HG02973 (cell line): Measurements from ENCODE around the gene PLA2G3.
"Not testable (repeated sequence)": the region's sequence is repeated elsewhere in the genome, so short reads cannot be mapped to it uniquely, and the experiment has no call there.

Experiments
- ATAC-seq: cut with Tn5 transposase; IDR thresholded peaks from one replicate; pipeline ENCODE4 v1.9.1; 2021; ENCODE audit warnings: moderate library complexity; ENCODE audit not compliant: unreplicated experiment

PLA2G3 gene

GRCh38 chr22:31100762-31101525 is 39.4 kb downstream of the PLA2G3 start:
- ATAC-seq: no peak

GRCh38 chr22:31099841-31100761 is 40.2 kb downstream of the PLA2G3 start:
- ATAC-seq: no peak

GRCh38 chr22:31099386-31099785 is 40.9 kb downstream of the PLA2G3 start:
- ATAC-seq: no peak

GRCh38 chr22:31098632-31099110 is 41.6 kb downstream of the PLA2G3 start:
- no peak for ATAC-seq

GRCh38 chr22:31097941-31098631 is 42.2 kb downstream of the PLA2G3 start:
- no peak for ATAC-seq

- not testable (repeated sequence) for ATAC-seq
Measured at GRCh38 chr22:31097539-31097938, 42.8 kb downstream of the PLA2G3 start.

- no peak for ATAC-seq
Measured at GRCh38 chr22:31096657-31097279, 43.5 kb downstream of the PLA2G3 start.

GRCh38 chr22:31095637-31096249 is 44.6 kb downstream of the PLA2G3 start:
- no peak for ATAC-seq

GRCh38 chr22:31094741-31095140 is 45.6 kb downstream of the PLA2G3 start:
- ATAC-seq: no peak

- no peak for ATAC-seq
Measured at GRCh38 chr22:31094021-31094551, 46.2 kb downstream of the PLA2G3 start.

- ATAC-seq: no peak
Measured at GRCh38 chr22:31093086-31093850, 47.0 kb downstream of the PLA2G3 start.

GRCh38 chr22:31092161-31092560 is 48.1 kb downstream of the PLA2G3 start:
- no peak for ATAC-seq

GRCh38 chr22:31091106-31091975 is 49.0 kb downstream of the PLA2G3 start:
- ATAC-seq: no peak

- ATAC-seq: no peak
Measured at GRCh38 chr22:31090217-31091085, 49.9 kb downstream of the PLA2G3 start.

GRCh38 chr22:31089160-31090100 is 50.9 kb downstream of the PLA2G3 start:
- ATAC-seq: no peak

- ATAC-seq: no peak
Measured at GRCh38 chr22:31088233-31088986, 51.9 kb downstream of the PLA2G3 start.
